ENCODE results near the gene MED29. TPM values are rescaled to one million over a fixed set of nuclear protein-coding genes. Genes with fewer than 3 reads are reported as not detected.

The MED29 gene
- total RNA-seq, 1 experiment from 2014 or later = 739 TPM

DNA sequence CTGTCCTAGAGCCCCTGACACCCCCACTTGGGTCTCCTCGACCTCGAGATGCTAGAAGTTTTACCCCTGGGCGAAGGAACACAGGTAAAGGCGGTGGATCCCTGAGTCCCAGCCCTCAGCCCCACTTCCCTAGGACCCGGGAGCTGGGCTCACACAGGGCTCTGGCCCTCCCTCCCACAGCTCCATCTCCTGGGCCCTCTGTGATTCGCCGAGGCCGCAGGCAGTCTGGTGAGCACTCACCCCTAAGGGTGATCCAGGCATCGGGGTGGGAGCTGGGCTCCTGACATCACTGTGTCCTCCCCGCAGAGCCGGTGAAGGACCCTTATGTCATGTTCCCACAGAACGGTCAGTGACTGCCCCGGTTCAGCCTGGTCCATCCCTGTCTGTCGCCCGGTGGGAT lies 29.6 kb downstream of the MED29 start:
- H3K36me3 ChIP-seq (ENCODE audit: control insufficient read depth, insufficient read depth, low read length) = peaks cover 66% of the 10 kb centered on the region
- intact Hi-C loops (cut with micrococcal nuclease; ENCODE audit: unreplicated experiment) (no loop called here), in situ Hi-C loops (cut with HindIII; ENCODE audit: low pct_unique_long_range_greater_than_20kb, low sequenced_read_pairs) (no loop called here)
- H3K27ac ChIP-seq (ENCODE audit: low read length) = peak overlapping the region; percentile 0; the same call in 1 of the 2 replicates
- no peak for DNase-seq (ENCODE audit: low read depth, low spot score)
- no peaks in the 10 kb centered on the region for H3K9me3 ChIP-seq (ENCODE audit: control insufficient read depth, insufficient read depth, low read depth, low read length)
- ATAC-seq = peak; percentile 9
- TF ChIP-seq, protein P1, sequence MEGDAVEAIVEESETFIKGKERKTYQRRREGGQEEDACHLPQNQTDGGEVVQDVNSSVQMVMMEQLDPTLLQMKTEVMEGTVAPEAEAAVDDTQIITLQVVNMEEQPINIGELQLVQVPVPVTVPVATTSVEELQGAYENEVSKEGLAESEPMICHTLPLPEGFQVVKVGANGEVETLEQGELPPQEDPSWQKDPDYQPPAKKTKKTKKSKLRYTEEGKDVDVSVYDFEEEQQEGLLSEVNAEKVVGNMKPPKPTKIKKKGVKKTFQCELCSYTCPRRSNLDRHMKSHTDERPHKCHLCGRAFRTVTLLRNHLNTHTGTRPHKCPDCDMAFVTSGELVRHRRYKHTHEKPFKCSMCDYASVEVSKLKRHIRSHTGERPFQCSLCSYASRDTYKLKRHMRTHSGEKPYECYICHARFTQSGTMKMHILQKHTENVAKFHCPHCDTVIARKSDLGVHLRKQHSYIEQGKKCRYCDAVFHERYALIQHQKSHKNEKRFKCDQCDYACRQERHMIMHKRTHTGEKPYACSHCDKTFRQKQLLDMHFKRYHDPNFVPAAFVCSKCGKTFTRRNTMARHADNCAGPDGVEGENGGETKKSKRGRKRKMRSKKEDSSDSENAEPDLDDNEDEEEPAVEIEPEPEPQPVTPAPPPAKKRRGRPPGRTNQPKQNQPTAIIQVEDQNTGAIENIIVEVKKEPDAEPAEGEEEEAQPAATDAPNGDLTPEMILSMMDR (IDR thresholded peaks at IDR 0.05) = no peak
- TF ChIP-seq POLR2AphosphoS5 (IDR thresholded peaks at IDR 0.05; ENCODE audit: low read depth, low read length) (no peak), SIN3A (IDR thresholded peaks at IDR 0.05; ENCODE audit: borderline replicate concordance, insufficient read depth, low read depth, low read length) (no peak)
- TF ChIP-seq, protein P2, sequence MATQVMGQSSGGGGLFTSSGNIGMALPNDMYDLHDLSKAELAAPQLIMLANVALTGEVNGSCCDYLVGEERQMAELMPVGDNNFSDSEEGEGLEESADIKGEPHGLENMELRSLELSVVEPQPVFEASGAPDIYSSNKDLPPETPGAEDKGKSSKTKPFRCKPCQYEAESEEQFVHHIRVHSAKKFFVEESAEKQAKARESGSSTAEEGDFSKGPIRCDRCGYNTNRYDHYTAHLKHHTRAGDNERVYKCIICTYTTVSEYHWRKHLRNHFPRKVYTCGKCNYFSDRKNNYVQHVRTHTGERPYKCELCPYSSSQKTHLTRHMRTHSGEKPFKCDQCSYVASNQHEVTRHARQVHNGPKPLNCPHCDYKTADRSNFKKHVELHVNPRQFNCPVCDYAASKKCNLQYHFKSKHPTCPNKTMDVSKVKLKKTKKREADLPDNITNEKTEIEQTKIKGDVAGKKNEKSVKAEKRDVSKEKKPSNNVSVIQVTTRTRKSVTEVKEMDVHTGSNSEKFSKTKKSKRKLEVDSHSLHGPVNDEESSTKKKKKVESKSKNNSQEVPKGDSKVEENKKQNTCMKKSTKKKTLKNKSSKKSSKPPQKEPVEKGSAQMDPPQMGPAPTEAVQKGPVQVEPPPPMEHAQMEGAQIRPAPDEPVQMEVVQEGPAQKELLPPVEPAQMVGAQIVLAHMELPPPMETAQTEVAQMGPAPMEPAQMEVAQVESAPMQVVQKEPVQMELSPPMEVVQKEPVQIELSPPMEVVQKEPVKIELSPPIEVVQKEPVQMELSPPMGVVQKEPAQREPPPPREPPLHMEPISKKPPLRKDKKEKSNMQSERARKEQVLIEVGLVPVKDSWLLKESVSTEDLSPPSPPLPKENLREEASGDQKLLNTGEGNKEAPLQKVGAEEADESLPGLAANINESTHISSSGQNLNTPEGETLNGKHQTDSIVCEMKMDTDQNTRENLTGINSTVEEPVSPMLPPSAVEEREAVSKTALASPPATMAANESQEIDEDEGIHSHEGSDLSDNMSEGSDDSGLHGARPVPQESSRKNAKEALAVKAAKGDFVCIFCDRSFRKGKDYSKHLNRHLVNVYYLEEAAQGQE (IDR thresholded peaks at IDR 0.05; ENCODE audit: insufficient read depth in 1 of 2, low read depth in 2 of 2, low read length in 1 of 2) = no peak
- POLR2A ChIA-PET = interaction anchor here (0.6 to 8.9 kb wide), 15 partner anchors 7 to 459 kb away, joined by 3 to 230 read pairs (median 6); partner anchors contain the start of genes FBL, MED29, PAF1 and RPS16
- no peak overlapping the region for H3K4me3 ChIP-seq (ENCODE audit: low read depth in 2 of 2, low read length in 2 of 2)
- no peaks in the 10 kb centered on the region for H3K27me3 ChIP-seq (ENCODE audit: control insufficient read depth, insufficient read depth, low read length)
- BruUV-seq (replicated peaks) = no TSS peak
- H3K4me1 ChIP-seq (ENCODE audit: control insufficient read depth, insufficient read depth, low read length) = peaks cover 7% of the 10 kb centered on the region
- CTCF ChIA-PET = interaction anchor here (1.0 to 3.1 kb wide), 8 partner anchors 9 to 78 kb away, joined by 5 to 19 read pairs (median 6); partner anchors contain the start of genes DLL3 and RPS16

DNA sequence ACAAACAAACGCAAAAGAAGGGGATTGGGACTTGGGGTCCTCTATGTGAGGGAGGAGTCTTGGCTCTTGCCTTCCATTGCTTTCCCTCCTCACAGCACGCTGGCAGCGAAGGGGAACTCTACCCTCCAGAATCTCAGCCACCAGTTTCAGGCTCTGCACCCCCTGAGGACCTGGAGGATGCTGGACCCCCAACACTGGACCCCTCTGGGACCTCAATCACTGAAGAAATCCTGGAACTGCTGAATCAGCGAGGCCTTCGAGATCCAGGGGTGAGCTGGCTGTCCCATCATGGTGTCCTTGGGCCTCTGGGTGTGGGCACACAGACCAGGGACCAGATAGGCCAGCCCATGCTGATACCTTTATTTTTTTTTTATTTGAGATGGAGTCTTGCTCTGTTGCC lies 30.8 kb downstream of the MED29 start:
- no peaks in the 10 kb centered on the region for H3K9me3 ChIP-seq (ENCODE audit: control insufficient read depth, insufficient read depth, low read depth, low read length)
- CTCF ChIA-PET = interaction anchor here (1.0 to 3.1 kb wide), 6 partner anchors 14 to 119 kb away, joined by 3 to 19 read pairs (median 8); partner anchors contain the start of gene RPS16
- no TSS peak for BruUV-seq (replicated peaks)
- POLR2A ChIA-PET = interaction anchor here (0.5 to 8.9 kb wide), 11 partner anchors 8 to 857 kb away, joined by 3 to 226 read pairs (median 5); partner anchors contain the start of genes PAF1, PLEKHG2, RPS16 and ZFP36
- H3K27me3 ChIP-seq (ENCODE audit: control insufficient read depth, insufficient read depth, low read length) = no peaks in the 10 kb centered on the region
- TF ChIP-seq, protein P1 (IDR thresholded peaks at IDR 0.05) = no peak
- TF ChIP-seq TCF7L2 (IDR thresholded peaks at IDR 0.05; ENCODE audit: low read depth, low read length) (no peak), SIN3A (IDR thresholded peaks at IDR 0.05; ENCODE audit: borderline replicate concordance, insufficient read depth, low read depth, low read length) (no peak), POLR2AphosphoS5 (IDR thresholded peaks at IDR 0.05; ENCODE audit: low read depth, low read length) (no peak)
- TF ChIP-seq, protein P2 (IDR thresholded peaks at IDR 0.05; ENCODE audit: insufficient read depth in 1 of 2, low read depth in 2 of 2, low read length in 1 of 2) = no peak
- H3K36me3 ChIP-seq (ENCODE audit: control insufficient read depth, insufficient read depth, low read length) = peaks cover 54% of the 10 kb centered on the region
- H3K27ac ChIP-seq (ENCODE audit: low read length) = no peak overlapping the region
- ATAC-seq (no peak), DNase-seq (ENCODE audit: low read depth, low spot score) (no peak)
- in situ Hi-C loops (cut with HindIII; ENCODE audit: low pct_unique_long_range_greater_than_20kb, low sequenced_read_pairs) = no loop called here
- H3K4me1 ChIP-seq (ENCODE audit: control insufficient read depth, insufficient read depth, low read length) = peaks cover 12% of the 10 kb centered on the region
- no peak overlapping the region for H3K4me3 ChIP-seq (ENCODE audit: low read depth in 2 of 2, low read length in 2 of 2)
- intact Hi-C loops (cut with micrococcal nuclease; ENCODE audit: unreplicated experiment) = no loop called here
